GOT3 (cell line): ENCODE data around the gene SLC25A15.
"Not testable (repeated sequence)": the region's sequence is repeated elsewhere in the genome, so short reads cannot be mapped to it uniquely, and the experiment has no call there.

Experiments
- DNase-seq: peaks from one replicate; lab custom pipeline; 2025; ENCODE audit warnings: mixed read lengths; lab: John Stamatoyannopoulos, UW

Gene SLC25A15

GRCh38 chr13:40813667-40814454, 24.4 kb downstream of the SLC25A15 start:
- no peak for DNase-seq

- DNase-seq, result no peak
Measured at GRCh38 chr13:40814803-40815202, 25.4 kb downstream of the SLC25A15 start.

GRCh38 chr13:40818926-40819325, 29.5 kb downstream of the SLC25A15 start:
- no peak for DNase-seq

DNA sequence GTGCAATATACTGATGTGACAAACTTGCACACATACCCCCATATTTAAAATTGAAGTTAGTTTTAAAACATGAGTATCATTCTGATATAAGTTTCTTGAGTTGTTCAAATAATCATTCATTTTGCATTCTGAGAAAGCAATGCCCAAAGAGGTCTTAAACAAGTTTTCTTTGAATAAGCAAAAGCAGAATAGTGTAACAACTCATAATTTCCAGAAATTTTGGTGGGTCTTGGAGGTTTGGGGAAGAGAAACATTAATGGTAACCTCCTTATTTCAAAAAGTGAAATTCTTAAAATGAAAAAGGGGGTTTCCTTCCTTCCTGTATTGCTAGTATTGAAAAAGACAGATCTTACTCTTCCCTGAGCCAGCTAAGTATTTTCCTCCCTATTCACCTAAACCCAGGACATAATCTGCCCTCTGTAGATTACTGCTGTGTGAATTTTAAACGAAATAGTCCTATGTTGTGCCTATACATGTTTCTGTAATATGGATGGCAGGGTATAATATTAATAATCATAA, 30.4 kb downstream of the SLC25A15 start:
- DNase-seq, result no peak

DNA sequence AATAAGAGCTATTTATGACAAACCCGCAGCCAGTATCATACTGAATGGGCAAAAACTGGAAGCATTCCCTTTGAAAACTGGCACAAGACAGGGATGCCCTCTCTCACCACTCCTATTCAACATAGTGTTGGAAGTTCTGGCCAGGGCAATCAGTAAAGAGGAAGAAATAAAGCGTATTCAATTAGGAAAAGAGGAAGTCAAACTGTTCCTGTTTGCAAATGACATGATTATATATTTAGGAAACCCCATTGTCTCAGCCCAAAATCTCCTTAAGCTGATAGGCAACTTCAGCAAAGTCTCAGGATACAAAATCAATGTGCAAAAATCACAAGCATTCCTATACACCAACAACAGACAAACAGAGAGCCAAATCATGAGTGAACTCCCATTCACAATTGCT, 50.3 kb downstream of the SLC25A15 start:
- DNase-seq, result not testable (repeated sequence)

- not testable (repeated sequence) for DNase-seq
Measured at GRCh38 chr13:40840955-40841354, 51.5 kb downstream of the SLC25A15 start.
